Measurements from ENCODE around the gene PIRT. TPM values are rescaled to one million over a fixed set of nuclear protein-coding genes. Genes with fewer than 3 reads are reported as not detected.

Gene PIRT
- polyA plus RNA-seq, 3 donors = not detected

GRCh38 chr17:10798910-10799309 lies 39.0 kb downstream of the PIRT start:
- H3K9me3 ChIP-seq (replicated peaks in 1 of 2; ENCODE audit: control insufficient read depth in 1 of 2, insufficient read depth in 1 of 2, low read length in 2 of 2) = no peaks in the 10 kb centered on the region
- peaks cover 0 to 1% (median 0%) of the 10 kb centered on the region in 7 donors for H3K9me3 Mint-ChIP-seq
- H3K4me1 ChIP-seq (ENCODE audit: control insufficient read depth in 1 of 2, insufficient read depth in 2 of 2, low read length in 2 of 2) = no peaks in the 10 kb centered on the region
- H3K27ac Mint-ChIP-seq = peak overlapping the region in 1 of 7 donors; percentile 21
- no peaks in the 10 kb centered on the region for H4K20me1 ChIP-seq (ENCODE audit: insufficient read depth, low read length)
- no peak for TF ChIP-seq CTCF (IDR thresholded peaks at IDR 0.05)
- no peak overlapping the region for H3K4me3 Mint-ChIP-seq
- H3K4me1 Mint-ChIP-seq = peaks cover 12% of the 10 kb centered on the region
- no peak overlapping the region for H3K4me3 ChIP-seq (replicated peaks in 1 of 3; ENCODE audit: low read depth in 2 of 3, low read length in 3 of 3)
- H3K36me3 ChIP-seq (replicated peaks in 1 of 2; ENCODE audit: control insufficient read depth in 1 of 2, insufficient read depth in 2 of 2, low read length in 2 of 2) = no peaks in the 10 kb centered on the region
- DNase-seq = no peak
- no peak overlapping the region for H3K9ac ChIP-seq (ENCODE audit: insufficient read depth, low read length, poor library complexity, severe bottlenecking)
- intact Hi-C loops (cut with micrococcal nuclease) = no loop called here
- no peaks in the 10 kb centered on the region for H3K27me3 ChIP-seq (ENCODE audit: control insufficient read depth in 2 of 2, insufficient read depth in 2 of 2, low read length in 2 of 2)
- 43% methylated on average over 3 of the region's 7 CpGs for WGBS (ENCODE audit: insufficient coverage)
- H2AFZ ChIP-seq (ENCODE audit: insufficient read depth, low read depth, low read length, poor library complexity, severe bottlenecking) = no peak overlapping the region
- H3K36me3 Mint-ChIP-seq = no peaks in the 10 kb centered on the region
- H3K4me2 ChIP-seq (replicated peaks; ENCODE audit: extremely low read depth, low read length, poor library complexity, severe bottlenecking) = no peak overlapping the region
- H3K27ac ChIP-seq (ENCODE audit: low read depth in 1 of 2, low read length in 2 of 2) = no peak overlapping the region
- H3K79me2 ChIP-seq (ENCODE audit: insufficient read depth, low read length) = no peaks in the 10 kb centered on the region
- peaks cover 0 to 2% (median 0%) of the 10 kb centered on the region in 3 donors for H3K27me3 Mint-ChIP-seq (ENCODE audit: low read depth in 3 of 3)

GRCh38 chr17:10798332-10798749 lies 39.5 kb downstream of the PIRT start:
- H3K27me3 Mint-ChIP-seq (ENCODE audit: low read depth in 3 of 3) = peaks cover 0 to 2% (median 0%) of the 10 kb centered on the region in 3 donors
- H3K36me3 Mint-ChIP-seq = no peaks in the 10 kb centered on the region
- intact Hi-C loops (cut with micrococcal nuclease) = no loop called here
- no peaks in the 10 kb centered on the region for H3K9me3 ChIP-seq (replicated peaks in 1 of 2; ENCODE audit: control insufficient read depth in 1 of 2, insufficient read depth in 1 of 2, low read length in 2 of 2)
- peaks cover 18% of the 10 kb centered on the region for H3K4me1 Mint-ChIP-seq
- no peak overlapping the region for H3K4me2 ChIP-seq (replicated peaks; ENCODE audit: extremely low read depth, low read length, poor library complexity, severe bottlenecking)
- H3K27ac Mint-ChIP-seq = no peak overlapping the region
- peaks cover 0 to 1% (median 0%) of the 10 kb centered on the region in 7 donors for H3K9me3 Mint-ChIP-seq
- WGBS (ENCODE audit: insufficient coverage) = 0% methylated on average over 1 of the region's 3 CpGs
- H3K4me1 ChIP-seq (ENCODE audit: control insufficient read depth in 1 of 2, insufficient read depth in 2 of 2, low read length in 2 of 2) = no peaks in the 10 kb centered on the region
- no peaks in the 10 kb centered on the region for H3K36me3 ChIP-seq (replicated peaks in 1 of 2; ENCODE audit: control insufficient read depth in 1 of 2, insufficient read depth in 2 of 2, low read length in 2 of 2)
- H3K9ac ChIP-seq (ENCODE audit: insufficient read depth, low read length, poor library complexity, severe bottlenecking) = no peak overlapping the region
- H3K4me3 ChIP-seq (replicated peaks in 1 of 3; ENCODE audit: low read depth in 2 of 3, low read length in 3 of 3) = no peak overlapping the region
- H3K27me3 ChIP-seq (ENCODE audit: control insufficient read depth in 2 of 2, insufficient read depth in 2 of 2, low read length in 2 of 2) = no peaks in the 10 kb centered on the region
- DNase-seq = no peak
- TF ChIP-seq CTCF (IDR thresholded peaks at IDR 0.05) = no peak
- H4K20me1 ChIP-seq (ENCODE audit: insufficient read depth, low read length) = no peaks in the 10 kb centered on the region
- no peak overlapping the region for H3K27ac ChIP-seq (ENCODE audit: low read depth in 1 of 2, low read length in 2 of 2)
- H3K79me2 ChIP-seq (ENCODE audit: insufficient read depth, low read length) = no peaks in the 10 kb centered on the region
- no peak overlapping the region for H3K4me3 Mint-ChIP-seq
- H2AFZ ChIP-seq (ENCODE audit: insufficient read depth, low read depth, low read length, poor library complexity, severe bottlenecking) = no peak overlapping the region

Data from CD14-positive monocyte (primary cell).